ENCODE data around the gene ARL17B.

DNA sequence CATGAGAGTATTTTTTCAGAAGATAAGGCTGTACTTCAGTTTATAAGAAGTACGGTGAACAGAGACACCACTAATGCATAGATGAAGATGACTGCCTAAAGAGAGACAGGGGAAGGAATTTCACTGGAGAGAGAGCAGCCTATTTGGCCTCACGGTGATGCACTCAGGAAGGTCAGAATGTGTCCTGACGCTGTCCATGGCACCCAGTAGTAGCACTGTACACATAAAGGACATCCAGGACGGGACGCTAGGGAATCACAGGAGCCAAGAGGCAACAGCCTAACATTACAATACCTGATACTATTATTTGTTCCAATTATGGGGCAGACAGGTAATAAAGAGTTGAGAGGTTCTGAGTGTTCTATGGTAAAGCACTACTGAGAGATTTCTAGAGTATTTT lies 91.5 kb downstream of the ARL17B start:
- TF ChIP-seq EZH2phosphoT487 (IDR thresholded peaks at IDR 0.05; ENCODE audit: borderline replicate concordance, low read length) = no peak
- TF ChIP-seq, protein P1, sequence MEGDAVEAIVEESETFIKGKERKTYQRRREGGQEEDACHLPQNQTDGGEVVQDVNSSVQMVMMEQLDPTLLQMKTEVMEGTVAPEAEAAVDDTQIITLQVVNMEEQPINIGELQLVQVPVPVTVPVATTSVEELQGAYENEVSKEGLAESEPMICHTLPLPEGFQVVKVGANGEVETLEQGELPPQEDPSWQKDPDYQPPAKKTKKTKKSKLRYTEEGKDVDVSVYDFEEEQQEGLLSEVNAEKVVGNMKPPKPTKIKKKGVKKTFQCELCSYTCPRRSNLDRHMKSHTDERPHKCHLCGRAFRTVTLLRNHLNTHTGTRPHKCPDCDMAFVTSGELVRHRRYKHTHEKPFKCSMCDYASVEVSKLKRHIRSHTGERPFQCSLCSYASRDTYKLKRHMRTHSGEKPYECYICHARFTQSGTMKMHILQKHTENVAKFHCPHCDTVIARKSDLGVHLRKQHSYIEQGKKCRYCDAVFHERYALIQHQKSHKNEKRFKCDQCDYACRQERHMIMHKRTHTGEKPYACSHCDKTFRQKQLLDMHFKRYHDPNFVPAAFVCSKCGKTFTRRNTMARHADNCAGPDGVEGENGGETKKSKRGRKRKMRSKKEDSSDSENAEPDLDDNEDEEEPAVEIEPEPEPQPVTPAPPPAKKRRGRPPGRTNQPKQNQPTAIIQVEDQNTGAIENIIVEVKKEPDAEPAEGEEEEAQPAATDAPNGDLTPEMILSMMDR (IDR thresholded peaks at IDR 0.05; ENCODE audit: low read depth, low read length, poor library complexity, severe bottlenecking) = no peak
